ENCODE measurements around the gene ME2.

GRCh38 chr18:50877545-50878265 lies 1.2 kb upstream of the ME2 start:
- TF ChIP-seq RNF2 (IDR thresholded peaks at IDR 0.05) (no peak), RAD21 (CRISPR knock-in tag; conservative IDR thresholded peaks at IDR 0.05 in 1 of 2, IDR thresholded peaks at IDR 0.05 in 1 of 2) (no peak)
- TF ChIP-seq, protein P1, sequence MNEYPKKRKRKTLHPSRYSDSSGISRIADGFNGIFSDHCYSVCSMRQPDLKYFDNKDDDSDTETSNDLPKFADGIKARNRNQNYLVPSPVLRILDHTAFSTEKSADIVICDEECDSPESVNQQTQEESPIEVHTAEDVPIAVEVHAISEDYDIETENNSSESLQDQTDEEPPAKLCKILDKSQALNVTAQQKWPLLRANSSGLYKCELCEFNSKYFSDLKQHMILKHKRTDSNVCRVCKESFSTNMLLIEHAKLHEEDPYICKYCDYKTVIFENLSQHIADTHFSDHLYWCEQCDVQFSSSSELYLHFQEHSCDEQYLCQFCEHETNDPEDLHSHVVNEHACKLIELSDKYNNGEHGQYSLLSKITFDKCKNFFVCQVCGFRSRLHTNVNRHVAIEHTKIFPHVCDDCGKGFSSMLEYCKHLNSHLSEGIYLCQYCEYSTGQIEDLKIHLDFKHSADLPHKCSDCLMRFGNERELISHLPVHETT (CRISPR knock-in tag; conservative IDR thresholded peaks at IDR 0.05 in 1 of 2, IDR thresholded peaks at IDR 0.05 in 1 of 2) = no peak

Data from K562 (cell line).